Pancreas (tissue), 10 donors: ENCODE measurements around the gene TAS2R41. TPM values are rescaled to one million over a fixed set of nuclear protein-coding genes. Genes with fewer than 3 reads are reported as not detected.

Experiments
- ATAC-seq, 4 donors: fragments of 200-7000 bp; cut with Tn5 transposase; one replicate each; pipeline versions ENCODE4 v1.8.0 to v1.9.1; 2020; ENCODE audit warnings: mild to moderate bottlenecking in 4 of 4, moderate library complexity in 4 of 4
- DNase-seq, 6 donors: peaks; one replicate each; pipeline ENCODE4 v3.0.0-alpha.2; 2020
- FAIRE-seq: peaks from 2 replicates; lab custom pipeline; 2012; peaks lifted over from hg19 to GRCh38; lab: Jason Lieb, UNC
- H3K27ac ChIP-seq, 4 donors: fragments of 200-600 bp; sonication (generic); 1 replicate in 3 of 4; 2 replicates in 1 of 4; pipeline versions ENCODE4 v1.5.0 to v1.8.0; 2020
- H3K27me3 ChIP-seq, 4 donors: fragments of 200-600 bp; one replicate each; pipeline ENCODE4 v1.8.0; 2021
- H3K36me3 ChIP-seq, 3 donors: fragments of 200-600 bp; sonication (generic) in 1 of 3; one replicate each; pipeline versions ENCODE4 v1.5.0 to v1.8.0; 2020 to 2021
- H3K4me1 ChIP-seq, 3 donors: fragments of 200-600 bp; one replicate each; pipeline ENCODE4 v1.8.0; 2021
- H3K4me3 ChIP-seq, 4 donors: fragments of 200-600 bp; sonication (generic) in 2 of 4; one replicate each; pipeline versions ENCODE4 v1.5.0 to v1.8.0; 2020 to 2021
- H3K9me3 ChIP-seq, 4 donors: fragments of 200-600 bp; one replicate each; pipeline ENCODE4 v1.8.0; 2021
- CTCF ChIP-seq, 4 donors: fragments of 200-600 bp; sonication (generic) in 3 of 4; IDR thresholded peaks; one replicate each; pipeline versions ENCODE4 v1.5.0 to v1.8.0; 2021; ENCODE audit warnings: antibody characterized with exemption in 4 of 4
- WGBS, 2 donors: extraction: QIAGEN DNeasy Blood & Tissue Kit; methylation state at CpG; one replicate each; pipeline ENCODE4 v1.1.7; 2013; 5-methylcytosine and 5-hydroxymethylcytosine counted together
- intact Hi-C, 3 donors: fragments of 100-400 bp; cut with DNase I; formaldehyde crosslinking; loops; one replicate each; pipeline versions ENCODE4 v1.11.1 to v1.14.2; 2022
- polyA plus RNA-seq, 2 donors: library from polyadenylated mRNA; stranded (reverse); fragments of 200-250 nt; gene quantifications; one replicate each; pipeline ENCODE4 v1.2.3, GENCODE V29; 2013
- total RNA-seq, 6 donors: library from RNA; stranded (reverse); fragmentation: NEBNext Ultra II Directional in 4 of 6; extraction: Animal tissue kit (Norgen Biotek cat#: 25700) in 4 of 6; gene quantifications; one replicate each; pipeline versions ENCODE4 v1.2.1 to v1.2.4, GENCODE V29; 2021 to 2023
- donor health status: healthy with polysubstance abuse.
- donor health status: DM: no; HTN: no; CAD: no; lungs with moderate emphysema.
- donor health status: DM: no; HTN: no; CAD: no.
- donor health status: control.
- donor health status: control.
- donor health status: Bipolar disorder and iron deficiency.
- donor health status: DM: yes; HTN: yes; CAD: no.
- donor health status: DM: no; HTN: no; CAD: no.
- donor health status: DM: no; HTN: no; CAD: no.
- donor health status: DM: yes; HTN: yes; CAD: no.

The TAS2R41 gene
- total and polyA plus RNA-seq, 8 donors, result 0.16 TPM; not detected in 7

- no peak overlapping the region for H3K4me3 ChIP-seq
- no peaks in the 10 kb centered on the region for H3K36me3 ChIP-seq
- no peak for DNase-seq
- no peak overlapping the region for H3K27ac ChIP-seq
- TF ChIP-seq CTCF (IDR thresholded peaks at IDR 0.05), result no peak
- ATAC-seq, result no peak
- FAIRE-seq, result no peak
- H3K9me3 ChIP-seq, result no peaks in the 10 kb centered on the region
- H3K27me3 ChIP-seq, result no peaks in the 10 kb centered on the region
- no peaks in the 10 kb centered on the region for H3K4me1 ChIP-seq
- 64 to 74% methylated on average over 2 of the region's 2 CpGs for whole genome bisulfite sequencing, 2 donors
- intact Hi-C loops, result no loop called here
Measured at GRCh38 chr7:143505838-143506237, 28.2 kb downstream of the TAS2R41 start.

GRCh38 chr7:143507094-143507518 is 29.4 kb downstream of the TAS2R41 start:
- 51 to 55% methylated on average over 3 of the region's 3 CpGs for WGBS, 2 donors
- Histone ChIP-seq H3K9me3 (no peaks in the 10 kb centered on the region), H3K36me3 (no peaks in the 10 kb centered on the region), H3K27ac (no peak overlapping the region), H3K27me3 (no peaks in the 10 kb centered on the region), H3K4me1 (no peaks in the 10 kb centered on the region), H3K4me3 (no peak overlapping the region)
- no peak for FAIRE-seq
- no peak for TF ChIP-seq CTCF (IDR thresholded peaks at IDR 0.05)
- no peak for DNase-seq
- ATAC-seq, result no peak
- intact Hi-C loops, result no loop called here

- no peak for DNase-seq
- H3K4me1 ChIP-seq, result no peaks in the 10 kb centered on the region
- no peak for TF ChIP-seq CTCF (IDR thresholded peaks at IDR 0.05)
- 76 to 85% methylated on average over 5 of the region's 5 CpGs for WGBS, 2 donors
- no peak overlapping the region for H3K4me3 ChIP-seq
- intact Hi-C loops, result no loop called here
- H3K36me3 ChIP-seq, result no peaks in the 10 kb centered on the region
- H3K27ac ChIP-seq, result no peak overlapping the region
- no peaks in the 10 kb centered on the region for H3K9me3 ChIP-seq
- H3K27me3 ChIP-seq, result no peaks in the 10 kb centered on the region
- ATAC-seq, result no peak
- FAIRE-seq, result no peak
Measured at GRCh38 chr7:143507534-143508055, 29.9 kb downstream of the TAS2R41 start.

- intact Hi-C loops, result no loop called here
- Histone ChIP-seq H3K36me3 (no peaks in the 10 kb centered on the region), H3K4me1 (no peaks in the 10 kb centered on the region), H3K27me3 (no peaks in the 10 kb centered on the region), H3K27ac (no peak overlapping the region), H3K4me3 (peak overlapping the region in 1 of 4 donors; percentile 23), H3K9me3 (no peaks in the 10 kb centered on the region)
- 36 to 44% methylated on average over 65 of the region's 65 CpGs for WGBS, 2 donors
- no peak for TF ChIP-seq CTCF (IDR thresholded peaks at IDR 0.05)
- DNase-seq (peak in 3 of 6 donors; percentile 18 to 65 (median 59)), FAIRE-seq (no peak), ATAC-seq (peak in 3 of 4 donors; percentile 43 to 64 (median 59))
Measured at GRCh38 chr7:143510854-143511592, 33.4 kb downstream of the TAS2R41 start.

- Histone ChIP-seq H3K27me3 (no peaks in the 10 kb centered on the region), H3K9me3 (no peaks in the 10 kb centered on the region), H3K4me3 (peak overlapping the region in 1 of 4 donors; percentile 23), H3K36me3 (no peaks in the 10 kb centered on the region), H3K4me1 (no peaks in the 10 kb centered on the region), H3K27ac (no peak overlapping the region)
- DNase-seq (peak in 2 of 6 donors; percentile 11 to 34), ATAC-seq (no peak), FAIRE-seq (no peak)
- TF ChIP-seq CTCF (IDR thresholded peaks at IDR 0.05), result no peak
- WGBS, 2 donors, result 71% methylated on average over 23 of the region's 23 CpGs
- intact Hi-C loops, result no loop called here
Measured at GRCh38 chr7:143511593-143512047, 33.9 kb downstream of the TAS2R41 start.
